Renal cortex interstitium (tissue), 11 donors: Measurements from ENCODE around the gene SERPINH1. TPM values are rescaled to one million over a fixed set of nuclear protein-coding genes. Genes with fewer than 3 reads are reported as not detected.

Experiments
- DNase-seq, 11 donors: peaks; one replicate each; pipeline ENCODE4 v3.0.0-alpha.2; 2013; ENCODE audit warnings: low read depth in 9 of 11, low spot score in 4 of 11; ENCODE audit errors: extremely low read depth in 1 of 11
- polyA plus RNA-seq, 3 donors: library from polyadenylated mRNA; unstranded; fragments of 120-200 nt; gene quantifications; one replicate each; pipeline ENCODE4 v1.2.1, GENCODE V29; 2013; ENCODE audit not compliant: insufficient read length in 3 of 3

The SERPINH1 gene
- polyA plus RNA-seq, 3 donors: 282 to 410 (median 306) TPM

DNA sequence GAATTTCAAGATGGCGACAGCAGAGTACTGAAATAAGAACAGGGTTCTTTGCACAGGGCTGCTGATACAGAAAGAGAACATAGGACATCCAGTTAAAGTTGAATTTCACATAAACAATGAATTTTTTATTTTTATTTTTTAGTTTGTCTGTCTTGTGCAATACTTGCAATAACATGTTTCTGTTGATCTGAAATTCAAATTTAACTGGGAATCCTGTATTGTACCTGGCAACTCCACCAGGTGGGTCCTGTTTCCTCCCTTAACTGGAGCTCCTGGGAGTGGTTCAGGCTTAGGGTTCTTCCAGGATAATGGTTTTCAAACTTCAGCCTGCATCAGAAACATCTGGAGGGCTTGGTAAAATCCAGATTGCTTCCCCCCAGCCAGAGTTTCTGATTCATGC, 14.9 kb upstream of the SERPINH1 start:
- no peak for DNase-seq

- peak in 5 of 11 donors; percentile 58 to 74 (median 67) for DNase-seq
Observed at GRCh38 chr11:75547617-75548058, 14.4 kb upstream of the SERPINH1 start.

DNA sequence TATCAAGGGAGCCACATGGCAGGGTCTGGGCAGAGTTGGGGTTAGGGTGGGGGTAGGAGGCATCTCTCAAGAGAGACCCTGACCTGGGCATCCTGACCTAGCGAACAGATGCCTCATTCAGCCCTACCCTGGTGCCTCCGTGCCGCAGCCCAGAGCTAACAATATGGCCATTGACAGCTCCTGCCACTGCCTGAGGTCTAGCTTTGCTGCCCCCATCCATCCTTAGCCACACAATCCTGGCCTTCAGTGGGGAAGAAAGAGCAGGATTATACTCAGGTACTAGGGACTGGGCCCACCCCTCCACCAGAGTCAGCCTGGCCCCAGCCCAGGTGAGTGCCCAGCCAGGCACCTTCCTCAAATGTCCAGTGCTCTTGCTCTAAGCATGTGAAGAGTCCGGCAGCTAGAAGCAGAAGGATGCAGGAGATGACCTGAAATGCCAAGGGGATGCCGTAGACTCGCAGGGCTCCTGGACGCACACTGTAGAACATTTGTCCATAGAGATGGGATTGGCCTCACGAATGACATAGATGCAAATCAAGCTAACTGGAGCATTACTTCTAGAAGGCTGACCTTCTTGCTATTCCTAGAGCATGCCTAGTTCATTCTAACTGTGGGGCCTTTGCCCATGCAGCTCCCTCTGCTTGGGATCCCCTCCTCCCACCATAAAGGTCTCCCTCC, 13.3 kb upstream of the SERPINH1 start:
- no peak for DNase-seq

GRCh38 chr11:75549370-75549958, 12.6 kb upstream of the SERPINH1 start:
- DNase-seq: no peak

- DNase-seq: no peak
Observed at GRCh38 chr11:75553182-75553581, 8.9 kb upstream of the SERPINH1 start.

DNA sequence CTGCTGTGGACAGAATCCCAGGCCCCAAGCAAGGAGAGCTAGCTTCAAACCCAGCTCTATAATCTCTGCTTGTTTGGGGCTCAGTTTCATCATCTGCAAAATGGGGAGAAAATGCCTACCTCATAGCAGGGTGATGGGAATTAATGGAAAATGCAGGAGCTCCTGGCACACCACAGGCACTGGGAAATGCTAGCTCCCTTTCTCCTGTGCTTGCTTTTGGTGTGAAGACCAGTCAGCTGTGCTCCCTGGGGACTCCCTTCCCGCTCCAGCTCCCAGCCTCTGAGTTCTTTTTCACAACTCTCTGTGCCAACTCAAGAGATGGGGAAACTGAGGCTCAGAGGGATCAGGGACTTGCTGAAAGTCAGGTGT, 8.2 kb upstream of the SERPINH1 start:
- no peak for DNase-seq

DNA sequence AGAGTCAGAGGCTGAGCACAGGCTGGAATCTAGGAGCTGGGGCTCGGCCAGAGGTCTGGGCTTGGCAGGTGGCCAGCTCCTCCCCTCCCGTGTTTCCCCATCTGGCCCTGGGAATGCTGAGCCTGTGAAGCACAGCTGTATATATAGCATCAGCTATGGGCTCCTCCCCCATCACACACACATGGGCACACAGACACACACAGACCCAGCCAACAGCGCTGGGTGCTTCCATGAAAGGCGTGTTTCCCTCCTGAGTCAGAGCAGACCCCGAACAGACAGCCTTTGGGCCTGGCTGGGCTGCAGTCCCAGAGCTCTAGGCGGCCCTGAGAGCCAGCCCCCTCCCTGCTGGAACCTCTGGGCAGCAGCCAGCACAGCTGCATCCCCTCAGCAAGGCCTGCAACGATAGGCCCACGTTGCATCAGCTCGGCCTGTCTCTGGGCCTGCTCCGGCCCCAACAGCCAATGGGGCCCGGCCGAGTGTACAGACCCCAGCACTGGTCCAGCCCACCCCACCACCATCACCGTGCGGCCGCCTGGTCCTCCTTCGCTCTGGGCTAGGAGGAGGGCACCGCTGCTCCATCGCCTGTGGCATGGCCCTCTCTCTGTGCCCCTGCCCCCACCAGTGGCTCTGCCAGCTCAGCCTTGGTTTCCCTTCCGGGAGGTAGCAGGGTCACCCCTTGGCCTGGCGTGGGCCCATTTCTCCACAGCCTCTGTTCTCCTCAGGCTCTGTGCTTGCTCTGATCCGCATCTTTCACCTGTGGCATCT, 7.6 kb upstream of the SERPINH1 start:
- DNase-seq: peak; percentile 73 to 92 (median 88)

DNA sequence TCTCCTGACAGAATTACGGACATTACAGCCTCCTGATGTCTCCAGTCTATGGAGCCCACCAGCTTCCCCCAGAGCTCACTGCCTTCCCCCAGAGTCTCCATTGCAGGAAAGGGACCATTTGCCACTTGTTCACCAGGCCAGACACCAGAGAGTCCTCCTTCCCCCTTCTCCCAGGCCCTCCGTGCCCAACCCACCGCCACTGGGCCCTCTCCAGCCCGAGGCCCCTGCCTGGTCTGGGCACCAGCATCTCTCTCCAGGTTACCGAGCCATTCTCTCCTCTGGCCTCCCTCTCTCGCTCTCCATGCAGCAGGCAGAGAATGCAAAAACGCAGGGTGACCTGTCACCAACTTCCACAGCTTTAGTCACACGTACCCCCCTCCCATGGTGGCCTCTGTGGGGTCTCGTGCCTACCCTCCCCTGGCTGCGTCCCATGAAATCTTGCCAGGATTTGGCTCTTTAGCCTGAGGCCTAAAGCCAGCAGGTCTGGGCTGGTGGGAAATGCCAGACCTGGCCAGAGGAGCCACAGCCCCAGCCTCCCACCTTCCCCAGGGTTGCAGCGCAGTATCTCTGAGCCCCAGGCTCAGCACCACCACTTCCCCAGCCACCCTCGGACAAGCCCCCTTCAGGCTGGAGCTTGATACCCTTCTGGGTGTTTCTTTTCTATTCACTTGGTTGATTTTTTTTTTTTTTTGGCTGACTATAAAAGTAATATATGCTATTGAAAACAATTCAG, 6.8 kb upstream of the SERPINH1 start:
- DNase-seq: no peak

GRCh38 chr11:75556275-75556674, 5.8 kb upstream of the SERPINH1 start:
- DNase-seq: no peak

DNA sequence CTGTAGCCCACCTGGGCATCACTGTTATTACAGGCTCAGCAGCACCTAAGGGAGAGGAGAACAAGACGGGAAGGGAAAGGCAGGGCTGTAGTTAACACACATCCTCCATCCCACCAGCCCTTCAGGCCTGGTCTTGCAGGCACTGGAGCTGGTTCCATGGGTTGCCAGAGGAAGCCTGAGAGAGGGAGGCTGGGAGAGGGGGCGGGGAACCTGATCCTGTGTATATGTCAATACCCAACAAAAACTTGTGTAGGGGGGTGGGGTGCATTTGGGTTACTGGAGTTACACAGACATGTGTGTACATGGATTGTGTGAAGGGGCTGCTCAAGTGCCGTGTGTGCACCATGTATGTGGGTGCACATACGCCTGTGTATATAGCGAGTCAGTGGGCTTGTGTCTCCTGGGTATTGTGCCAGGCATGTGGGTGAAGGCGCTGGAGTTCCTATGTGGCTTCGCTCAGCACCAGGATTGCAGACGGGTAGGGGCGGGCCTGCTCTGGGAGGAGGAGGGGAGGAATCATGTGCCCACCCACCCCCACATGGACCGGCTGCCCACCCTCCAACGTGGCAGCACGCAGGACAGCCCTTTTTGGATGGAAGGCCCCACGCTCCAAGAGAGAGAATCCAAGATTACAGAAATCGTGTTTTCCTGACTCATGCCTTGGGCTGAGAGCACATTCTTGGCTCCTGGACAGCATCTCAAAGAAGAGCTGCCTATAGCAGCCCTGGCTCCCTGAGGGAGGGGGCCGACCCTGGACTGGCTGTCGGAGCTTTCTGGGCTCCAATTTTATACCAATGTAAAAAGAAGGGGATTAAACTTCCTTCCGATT, 4.2 kb upstream of the SERPINH1 start:
- DNase-seq: peak in 1 of 11 donors; percentile 60

GRCh38 chr11:75558939-75559843, 2.9 kb upstream of the SERPINH1 start:
- DNase-seq: peak in 4 of 11 donors; percentile 61 to 76 (median 73)

DNA sequence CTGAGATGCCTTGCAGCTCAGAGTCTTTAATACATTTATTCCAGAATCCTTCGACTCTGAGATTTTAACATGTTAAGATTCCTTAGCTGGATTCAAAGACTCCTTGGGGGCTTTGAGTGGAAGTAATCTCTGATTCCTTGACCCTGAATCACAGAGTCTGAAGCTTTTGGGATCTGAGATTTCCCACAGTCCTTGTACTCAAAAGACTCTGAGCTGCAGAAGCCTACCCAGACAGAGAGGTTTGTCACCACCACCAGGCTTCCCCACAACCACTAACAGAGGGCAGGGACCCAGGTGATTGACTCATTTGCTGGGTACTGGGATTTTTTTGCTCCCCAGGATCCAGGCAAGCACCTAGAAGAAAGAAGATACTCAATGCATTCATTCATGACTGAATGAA, 1.4 kb upstream of the SERPINH1 start:
- no peak for DNase-seq

- no peak for DNase-seq
Observed at GRCh38 chr11:75561426-75562047, 516 bp upstream of the SERPINH1 start.

- peak in 3 of 11 donors; percentile 59 to 67 (median 60) for DNase-seq
Observed at GRCh38 chr11:75562836-75563484, 907 bp downstream of the SERPINH1 start.

DNA sequence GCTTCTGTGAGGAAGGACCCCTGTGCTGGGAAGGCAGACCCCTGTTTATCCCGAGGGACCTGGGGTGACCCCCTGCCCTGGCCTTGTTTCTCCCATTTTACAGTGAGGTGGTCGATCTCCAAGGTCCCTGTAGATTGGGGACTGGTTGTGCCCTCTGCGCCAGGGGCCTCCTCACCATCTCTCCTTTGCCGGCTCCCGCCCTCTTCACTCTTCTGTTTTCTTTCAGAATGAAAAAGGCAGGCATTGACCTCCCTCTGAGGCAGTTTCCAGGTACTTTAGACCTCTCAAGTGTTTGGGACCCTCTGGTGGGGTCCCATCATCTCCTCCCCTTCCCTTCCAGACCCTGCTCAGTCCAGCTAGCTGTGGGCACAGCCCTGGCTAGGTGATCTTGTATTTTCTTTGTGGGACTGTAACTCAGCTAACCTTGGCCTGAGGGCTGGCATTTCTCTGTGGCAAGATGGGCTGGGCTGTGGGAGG, 1.5 kb downstream of the SERPINH1 start:
- no peak for DNase-seq

DNA sequence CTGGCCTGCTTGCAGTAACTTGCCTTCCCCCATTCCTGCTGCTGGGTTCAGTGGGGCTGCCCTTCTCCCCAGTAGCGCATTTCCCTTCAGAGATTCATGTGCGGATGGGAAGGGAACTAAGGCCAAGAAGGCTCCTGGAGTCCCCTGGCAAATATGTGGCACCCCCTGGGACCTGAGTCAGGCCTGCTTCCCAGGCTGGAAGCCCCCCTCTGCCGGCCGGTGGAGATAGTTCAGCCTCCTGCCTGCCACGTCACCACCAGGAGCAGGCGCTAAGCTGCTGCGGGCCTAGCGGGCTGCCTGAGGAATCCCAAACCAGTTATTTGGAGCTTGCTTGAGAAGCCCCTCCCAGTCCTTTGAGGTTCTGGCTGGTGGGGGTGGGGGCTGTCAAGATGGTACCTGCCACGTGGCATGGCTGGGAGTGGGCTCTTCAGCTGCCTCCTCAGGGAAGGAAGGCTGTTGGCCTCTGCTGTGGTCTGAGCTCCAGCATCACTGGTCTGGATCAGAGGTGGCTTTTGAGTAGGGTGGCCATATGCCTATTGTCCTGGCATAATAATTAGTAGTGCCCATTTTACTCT, 2.0 kb downstream of the SERPINH1 start:
- peak in 1 of 11 donors; percentile 55 for DNase-seq
